ENCODE results near the gene RBMS3.

DNA sequence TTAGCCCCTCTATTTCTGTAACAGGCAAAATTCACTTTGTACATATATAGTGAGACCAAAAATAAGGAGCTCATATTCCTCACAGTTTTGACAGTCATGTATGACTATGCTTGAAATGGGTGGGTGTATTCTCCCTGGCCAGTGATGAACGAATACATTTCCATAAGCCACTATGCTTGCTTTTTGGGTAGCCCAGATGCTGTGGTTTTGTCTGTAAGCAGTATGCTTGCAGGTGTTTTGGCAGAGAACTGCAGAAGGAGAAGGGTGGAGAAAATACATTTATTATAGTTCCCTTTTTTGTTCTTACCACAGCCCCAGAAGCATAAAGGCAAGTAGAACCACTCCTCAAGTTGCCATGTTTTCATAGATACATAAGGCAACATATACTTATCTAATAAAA lies 131.2 kb downstream of the RBMS3 start:
- TF ChIP-seq, protein P1, sequence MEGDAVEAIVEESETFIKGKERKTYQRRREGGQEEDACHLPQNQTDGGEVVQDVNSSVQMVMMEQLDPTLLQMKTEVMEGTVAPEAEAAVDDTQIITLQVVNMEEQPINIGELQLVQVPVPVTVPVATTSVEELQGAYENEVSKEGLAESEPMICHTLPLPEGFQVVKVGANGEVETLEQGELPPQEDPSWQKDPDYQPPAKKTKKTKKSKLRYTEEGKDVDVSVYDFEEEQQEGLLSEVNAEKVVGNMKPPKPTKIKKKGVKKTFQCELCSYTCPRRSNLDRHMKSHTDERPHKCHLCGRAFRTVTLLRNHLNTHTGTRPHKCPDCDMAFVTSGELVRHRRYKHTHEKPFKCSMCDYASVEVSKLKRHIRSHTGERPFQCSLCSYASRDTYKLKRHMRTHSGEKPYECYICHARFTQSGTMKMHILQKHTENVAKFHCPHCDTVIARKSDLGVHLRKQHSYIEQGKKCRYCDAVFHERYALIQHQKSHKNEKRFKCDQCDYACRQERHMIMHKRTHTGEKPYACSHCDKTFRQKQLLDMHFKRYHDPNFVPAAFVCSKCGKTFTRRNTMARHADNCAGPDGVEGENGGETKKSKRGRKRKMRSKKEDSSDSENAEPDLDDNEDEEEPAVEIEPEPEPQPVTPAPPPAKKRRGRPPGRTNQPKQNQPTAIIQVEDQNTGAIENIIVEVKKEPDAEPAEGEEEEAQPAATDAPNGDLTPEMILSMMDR (IDR thresholded peaks at IDR 0.05): no peak
- no peak for TF ChIP-seq POLR2A (IDR thresholded peaks at IDR 0.05)
